NCI-H774 (cell line): Measurements from ENCODE around the gene HSD17B8.
A peak's percentile ranks its signal among the peaks of the same experiment; 100 is the strongest.

Experiments used
- DNase-seq: peaks from one replicate; lab custom pipeline; 2025; lab: John Stamatoyannopoulos, UW

HSD17B8 gene

DNA sequence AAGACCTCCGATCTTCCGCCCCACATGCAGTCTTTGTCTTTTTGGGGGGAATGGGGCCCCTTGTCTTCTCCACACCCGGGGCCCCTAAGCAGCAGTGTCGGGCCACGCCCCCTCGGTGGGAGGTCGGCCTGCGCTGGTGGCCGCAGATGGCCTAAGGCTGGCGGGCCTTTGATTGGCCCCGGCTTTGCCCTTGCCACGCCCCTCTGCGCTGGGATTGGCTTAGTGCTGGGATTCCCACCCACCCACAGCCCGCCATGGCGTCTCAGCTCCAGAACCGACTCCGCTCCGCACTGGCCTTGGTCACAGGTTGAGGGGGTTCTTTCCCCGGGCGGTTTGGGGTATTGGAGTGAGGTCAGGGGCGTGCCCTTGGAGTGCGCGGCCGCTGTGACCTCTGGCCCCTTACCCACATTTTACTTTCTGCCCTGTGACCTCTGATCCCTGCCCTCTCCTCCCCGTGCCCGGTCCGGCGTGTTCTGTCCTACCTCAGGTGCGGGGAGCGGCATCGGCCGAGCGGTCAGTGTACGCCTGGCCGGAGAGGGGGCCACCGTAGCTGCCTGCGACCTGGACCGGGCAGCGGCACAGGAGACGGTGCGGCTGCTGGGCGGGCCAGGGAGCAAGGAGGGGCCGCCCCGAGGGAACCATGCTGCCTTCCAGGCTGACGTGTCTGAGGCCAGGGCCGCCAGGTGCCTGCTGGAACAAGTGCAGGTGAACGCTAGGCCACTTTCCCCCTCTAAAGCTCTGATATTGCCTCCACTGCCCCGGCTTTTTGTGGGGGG, at the start of gene HSD17B8:
HSD17B8 (plus strand) TSS at position 241 of the 776 bp plus-strand sequence; CDS start at position 255, 14 bp downstream.
- peak; percentile 93 for DNase-seq

DNA sequence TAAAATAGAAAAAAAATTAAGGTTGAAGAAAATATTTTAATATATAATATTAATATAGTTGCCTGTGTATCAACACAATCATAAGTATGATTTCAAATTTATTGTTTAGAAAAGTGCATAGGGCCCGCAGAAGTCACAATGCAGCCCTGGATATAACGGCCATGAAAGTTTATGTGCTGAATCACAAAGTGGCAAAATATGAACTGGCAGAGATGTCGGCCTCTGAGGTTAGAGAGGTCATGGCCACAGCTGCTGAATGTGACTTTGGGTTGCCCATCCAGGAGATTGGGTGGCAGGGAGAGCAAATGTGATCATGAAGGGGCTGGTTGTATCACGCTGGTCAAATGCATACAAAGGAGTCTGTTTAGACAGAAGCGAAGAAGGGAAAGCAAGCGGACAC, 47.9 kb upstream of the HSD17B8 start:
- no peak for DNase-seq

DNA sequence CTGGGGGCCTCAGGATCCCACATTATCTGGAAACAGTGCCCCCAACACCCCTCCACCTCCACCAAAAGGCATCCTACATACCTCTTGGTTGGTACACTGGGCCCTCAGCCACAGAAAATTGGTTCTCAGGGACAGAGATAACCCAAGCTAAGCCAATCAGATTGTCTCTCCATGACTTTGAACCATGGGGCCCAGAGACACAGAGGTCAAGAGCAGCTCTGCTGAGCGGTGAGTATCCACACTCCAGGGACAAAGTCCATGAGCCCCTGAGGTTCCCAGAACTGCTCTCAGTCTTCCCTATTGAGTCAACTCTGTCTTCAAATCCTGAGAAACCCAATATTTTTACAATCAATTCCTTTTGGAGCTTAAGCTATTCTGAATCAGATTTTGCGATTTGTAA, 47.5 kb upstream of the HSD17B8 start:
- DNase-seq: no peak

DNA sequence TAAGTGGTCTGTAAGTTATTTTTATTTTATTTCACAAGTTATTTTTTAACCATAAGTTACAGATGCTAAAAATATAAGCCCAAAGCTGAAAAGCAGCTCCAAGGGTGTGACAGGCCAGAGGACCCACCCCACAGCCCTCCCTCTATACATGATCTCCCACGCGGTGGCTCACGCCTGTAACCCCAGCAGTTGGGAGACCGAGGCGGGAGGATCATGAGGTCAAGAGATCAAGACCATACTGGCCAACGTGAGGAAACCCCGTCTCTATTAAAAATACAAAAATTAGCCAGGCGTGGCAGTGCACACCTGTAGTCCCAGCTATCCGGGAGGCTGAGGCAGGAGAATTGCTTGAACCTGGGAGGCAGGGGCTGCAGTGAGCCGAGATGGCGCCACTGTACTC, 44.4 kb upstream of the HSD17B8 start:
- DNase-seq: no peak

DNA sequence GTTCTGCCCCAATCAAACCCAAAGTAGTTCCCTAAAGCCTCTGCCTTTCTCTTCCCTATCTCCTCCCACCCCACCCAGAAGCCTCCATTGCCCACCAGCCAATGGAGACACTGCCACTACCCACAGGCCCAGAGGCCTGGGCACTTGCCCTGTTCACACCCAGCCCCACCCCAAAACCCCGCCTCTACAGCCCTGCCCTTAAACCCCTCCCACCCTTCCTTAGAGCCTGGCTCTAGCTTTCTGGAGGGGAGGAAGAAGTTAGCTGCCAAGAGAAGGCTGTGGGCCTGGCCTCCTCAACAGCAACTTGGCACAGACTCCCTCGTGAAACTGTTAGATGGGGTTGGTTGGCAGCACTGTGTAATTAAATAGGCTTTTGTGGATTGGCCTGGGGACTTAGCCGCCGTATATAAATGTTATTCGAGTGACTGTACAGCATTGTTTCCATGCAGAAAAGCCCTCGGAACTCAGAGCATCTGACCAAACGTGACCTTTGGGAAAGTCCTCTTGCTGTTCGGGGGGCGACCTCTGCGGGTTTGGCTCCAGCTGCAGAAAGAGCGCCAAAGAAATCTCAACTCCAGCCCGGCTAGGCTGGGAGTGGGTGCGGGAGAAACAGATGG, 43.6 kb upstream of the HSD17B8 start:
- no peak for DNase-seq

DNA sequence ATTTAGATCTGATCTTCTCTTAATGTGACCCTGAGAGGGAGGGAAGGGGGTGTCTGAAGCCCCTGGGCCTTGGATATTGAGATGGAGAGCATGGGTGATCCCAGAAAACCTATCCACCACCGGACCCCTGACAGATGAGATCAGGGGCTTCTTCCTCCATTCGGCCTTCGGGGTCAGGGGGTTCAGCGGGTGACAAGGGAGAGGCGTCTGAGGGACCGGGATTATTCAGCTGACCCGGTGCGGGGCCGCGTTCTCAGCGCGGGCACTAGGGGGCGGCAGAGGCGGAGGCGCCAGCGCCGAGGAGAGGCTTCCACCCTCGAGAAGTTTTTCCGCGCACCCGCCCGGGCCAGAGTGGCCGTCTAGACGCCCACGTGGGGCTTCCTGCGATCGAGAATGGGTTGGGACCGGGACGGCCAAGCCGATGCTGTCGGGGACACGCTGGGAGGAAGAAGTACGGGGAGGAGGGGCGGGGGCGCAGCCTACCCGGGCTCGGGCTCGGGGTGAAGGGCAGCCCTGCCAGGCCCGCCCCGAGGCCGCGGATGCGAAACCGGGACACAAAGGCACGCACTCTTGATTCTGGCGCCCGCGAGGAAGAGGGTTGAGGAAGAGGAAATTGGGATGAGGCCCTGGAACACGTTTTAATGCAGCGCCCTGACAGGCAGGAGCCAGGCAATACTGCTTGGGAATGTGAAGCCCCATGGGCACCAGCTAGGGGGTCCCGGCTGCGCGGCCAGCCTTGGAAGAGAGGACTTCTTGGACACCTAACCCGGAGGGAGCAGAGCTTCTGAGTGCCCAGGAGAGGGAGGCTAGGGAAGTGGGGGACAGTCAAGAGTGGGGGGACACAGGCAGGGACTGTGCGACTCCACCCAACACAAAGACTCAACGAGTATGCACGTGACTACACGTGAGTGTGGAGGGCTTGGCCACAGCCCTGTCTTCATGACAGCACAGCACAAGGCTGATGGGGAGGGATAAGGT, 42.8 kb upstream of the HSD17B8 start:
- peak; percentile 40 for DNase-seq

DNA sequence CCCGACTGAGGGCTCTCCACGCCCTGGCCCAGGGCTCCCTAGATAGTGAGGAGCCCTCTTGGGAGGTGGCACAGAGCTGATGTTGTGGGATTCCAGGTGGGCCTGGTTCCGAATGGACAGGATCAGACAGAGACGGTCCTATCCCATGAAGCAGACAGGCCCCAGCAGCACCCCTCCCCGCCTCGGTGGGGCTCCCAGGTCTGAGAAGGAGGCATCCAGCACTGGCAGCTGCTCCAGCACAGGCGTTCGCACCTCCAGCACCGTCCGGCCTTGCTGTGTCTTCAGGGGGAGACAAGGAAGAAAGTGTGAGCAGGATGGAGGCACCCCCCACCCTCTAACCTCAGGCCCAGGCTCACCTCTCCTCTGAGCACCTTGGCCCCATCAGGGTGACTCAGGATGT, 40.9 kb upstream of the HSD17B8 start:
- no peak for DNase-seq

DNA sequence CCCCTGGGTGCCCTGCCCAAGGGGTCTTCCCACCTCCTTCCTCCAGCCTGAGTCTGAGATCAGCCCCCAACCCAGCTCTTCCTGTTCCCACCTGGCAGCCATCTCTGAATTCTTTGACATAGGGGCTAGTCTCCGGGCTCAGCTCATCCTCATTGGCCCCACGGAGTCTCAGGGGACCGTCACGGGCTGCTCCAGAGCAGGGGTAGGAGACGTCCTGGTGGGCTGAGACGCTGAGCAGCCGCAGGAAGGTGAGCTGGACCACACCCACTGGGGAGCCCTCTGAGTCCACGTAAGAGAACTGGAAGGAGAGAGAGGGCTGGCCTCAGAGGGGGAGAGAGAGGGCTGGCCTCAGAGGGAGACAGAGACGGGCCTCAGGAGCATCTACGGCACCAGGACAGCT, 40.3 kb upstream of the HSD17B8 start:
- DNase-seq: no peak

DNA sequence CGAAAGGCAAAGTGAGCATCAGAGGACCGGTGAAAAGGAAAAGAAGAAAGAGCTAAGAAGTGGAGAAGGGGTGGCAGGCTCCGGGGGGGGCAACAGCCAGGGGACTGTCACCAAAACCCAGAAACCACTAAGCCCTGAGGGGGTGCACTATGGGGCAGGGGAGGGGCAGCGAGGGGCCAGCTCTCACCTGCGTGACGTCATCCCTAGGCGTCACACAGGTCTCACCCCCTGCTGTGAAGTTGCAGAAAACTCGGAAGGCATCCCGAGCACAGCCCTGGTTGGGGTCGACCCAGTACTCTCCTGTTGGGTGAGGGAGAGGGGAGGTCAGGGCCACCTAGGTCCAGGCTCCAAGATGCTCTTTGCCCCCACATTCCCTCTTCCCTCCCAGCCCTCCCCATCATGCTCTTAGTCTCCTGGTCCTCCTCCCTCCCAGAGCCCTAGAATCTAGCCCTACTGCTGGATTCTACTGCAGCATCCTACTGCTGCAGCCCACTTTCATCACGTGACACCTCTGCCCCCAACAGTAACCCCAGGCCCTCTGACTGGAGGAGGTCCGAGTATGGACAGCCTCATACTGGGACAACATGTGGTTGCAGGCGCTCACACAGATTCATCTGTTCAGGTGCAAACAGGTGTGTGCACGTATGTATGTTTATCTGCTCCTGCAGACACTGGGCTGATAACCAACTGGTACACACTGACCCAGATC, 39.6 kb upstream of the HSD17B8 start:
- DNase-seq: no peak

DNA sequence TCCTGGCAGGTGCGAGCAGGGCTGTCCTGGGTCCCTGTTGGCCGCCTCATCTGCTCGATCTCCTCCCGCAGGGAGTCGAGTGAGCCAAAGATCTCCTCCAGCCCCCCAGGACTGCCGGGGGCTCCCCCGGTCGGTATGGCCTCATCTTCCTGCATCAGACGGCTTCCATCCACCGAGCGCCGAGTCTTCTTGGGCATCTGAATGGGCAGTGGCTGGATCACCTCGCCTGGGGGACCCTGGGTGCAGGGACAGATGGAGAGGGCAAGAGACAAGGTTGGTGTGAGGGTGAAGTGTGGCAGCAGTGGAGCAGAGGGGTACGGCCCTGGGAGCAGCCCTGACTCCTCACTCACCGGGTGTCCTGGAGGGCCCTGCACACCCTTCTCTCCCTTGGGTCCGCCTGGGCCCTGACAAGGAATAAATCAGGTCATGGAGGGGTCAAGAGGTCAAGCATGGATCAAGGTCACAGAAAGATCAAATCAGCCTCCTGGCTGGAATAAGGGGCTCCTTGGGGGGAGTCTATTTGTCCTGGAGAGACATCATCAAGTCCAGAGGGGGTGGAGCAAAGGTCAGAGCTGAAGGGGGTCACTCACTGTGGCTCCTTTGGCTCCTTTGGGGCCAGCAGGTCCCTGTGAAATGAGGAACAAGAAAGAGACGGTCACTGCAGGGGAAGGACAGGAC, 38.7 kb upstream of the HSD17B8 start:
- no peak for DNase-seq

DNA sequence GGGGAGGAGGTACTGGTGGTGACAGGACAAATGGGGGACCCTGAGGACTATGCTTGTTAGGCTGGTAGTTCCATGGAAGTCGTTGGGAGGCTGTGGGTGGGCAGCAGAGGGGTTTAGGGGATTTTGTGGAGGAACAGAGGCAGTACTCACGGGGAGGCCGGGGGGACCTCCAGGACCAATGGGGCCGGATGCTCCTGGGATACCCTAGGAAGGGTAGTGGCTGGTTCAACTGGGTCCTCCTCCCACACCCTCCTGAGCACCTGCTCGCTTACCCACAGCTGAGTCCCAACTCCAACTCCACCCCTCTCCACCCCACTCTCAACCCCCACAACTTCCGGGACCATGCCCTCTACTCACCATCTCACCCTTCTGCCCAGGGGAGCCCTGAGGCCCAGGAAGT, 38.1 kb upstream of the HSD17B8 start:
- no peak for DNase-seq

DNA sequence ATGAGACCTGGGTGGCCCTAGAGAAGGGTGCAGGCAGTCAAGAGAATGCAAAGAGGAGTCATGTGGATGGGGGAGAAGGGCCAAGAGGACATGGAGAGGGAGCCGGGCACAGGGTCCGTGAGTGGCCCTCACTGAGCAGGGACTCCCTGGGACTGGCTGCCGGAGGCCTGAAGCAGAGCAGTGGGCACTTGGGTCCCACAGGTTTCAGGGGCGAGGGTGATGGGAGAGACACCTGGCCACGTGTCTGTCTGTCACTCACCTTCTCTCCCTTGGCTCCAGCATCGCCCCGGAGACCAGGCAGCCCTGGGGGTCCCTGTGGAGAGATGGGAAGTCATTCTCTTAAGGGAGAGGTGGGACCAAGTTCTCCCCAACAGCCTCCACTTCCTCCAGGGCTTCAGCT, 37.6 kb upstream of the HSD17B8 start:
- DNase-seq: no peak

DNA sequence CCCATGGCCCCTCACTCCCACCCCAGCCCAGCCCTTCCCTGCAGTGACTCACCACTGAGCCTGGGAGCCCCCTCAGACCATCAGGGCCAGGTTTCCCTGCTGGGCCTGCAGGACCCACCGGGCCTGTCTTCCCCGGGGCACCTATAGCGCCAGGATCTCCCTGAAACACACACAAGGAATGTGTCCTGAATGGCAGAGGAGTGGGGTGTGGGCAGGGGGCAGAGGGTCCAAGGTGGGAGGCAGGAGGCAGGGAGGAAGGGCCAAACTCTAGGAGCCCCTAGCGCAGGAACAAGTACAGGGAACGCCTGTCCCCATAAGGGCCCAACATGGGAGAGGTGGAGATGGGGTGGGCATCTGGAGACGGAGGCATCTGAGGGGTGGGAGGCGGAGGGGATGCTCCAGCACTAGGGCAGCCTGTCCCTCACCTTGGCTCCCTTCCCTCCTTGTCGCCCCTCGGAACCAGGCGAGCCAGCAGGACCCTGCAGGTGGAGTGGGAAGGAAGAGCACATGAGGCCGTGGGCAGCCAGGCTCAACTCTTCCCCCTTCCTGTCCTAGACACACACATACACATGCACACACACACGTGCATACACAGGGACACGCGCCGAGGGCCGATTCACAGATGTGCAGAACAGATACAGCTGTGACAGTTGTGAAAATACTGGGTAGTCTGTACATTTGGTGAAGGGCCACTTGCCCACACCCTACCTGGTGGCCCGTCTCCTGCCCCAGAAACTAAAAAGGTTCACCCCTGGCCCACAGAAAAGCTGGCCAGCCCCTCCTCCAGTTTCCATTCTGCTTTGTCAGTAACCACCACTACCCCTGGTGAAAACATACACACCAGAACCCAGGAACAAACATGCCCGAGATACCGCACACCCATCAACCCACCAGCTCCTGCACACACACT, 36.8 kb upstream of the HSD17B8 start:
- DNase-seq: no peak

DNA sequence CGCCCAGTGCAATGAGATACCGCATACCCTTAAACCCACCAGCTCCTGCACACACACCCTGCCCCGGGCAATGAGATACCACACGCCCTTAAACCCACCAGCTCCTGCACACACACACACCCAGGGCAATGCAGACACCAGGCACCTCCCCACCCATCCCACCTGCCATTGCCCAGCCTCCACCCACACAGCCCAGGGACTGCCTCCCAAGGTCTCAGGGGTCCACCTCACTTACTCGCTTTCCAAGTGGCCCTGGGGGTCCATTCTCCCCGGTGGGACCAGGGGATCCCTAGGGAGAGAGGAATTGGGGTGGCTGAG, 36.2 kb upstream of the HSD17B8 start:
- DNase-seq: no peak

DNA sequence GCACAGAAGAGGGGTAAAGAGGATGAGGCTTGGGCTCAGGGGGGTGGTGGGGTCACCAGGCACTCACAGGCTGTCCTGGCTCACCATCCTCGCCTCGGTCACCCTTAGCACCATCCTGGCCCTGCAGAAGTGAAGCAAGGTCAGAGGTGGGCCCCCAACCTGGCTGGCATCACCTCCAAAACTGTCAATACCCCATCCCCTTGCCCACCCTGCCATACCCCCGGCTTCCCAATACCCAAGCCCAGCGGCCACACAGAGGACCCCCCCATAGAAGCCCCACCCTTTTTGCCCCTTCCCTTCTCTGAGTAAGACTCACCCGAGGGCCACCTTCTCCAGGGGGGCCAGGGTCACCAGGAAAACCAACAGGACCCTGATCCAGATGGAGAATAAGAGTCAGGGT, 35.8 kb upstream of the HSD17B8 start:
- DNase-seq: no peak

DNA sequence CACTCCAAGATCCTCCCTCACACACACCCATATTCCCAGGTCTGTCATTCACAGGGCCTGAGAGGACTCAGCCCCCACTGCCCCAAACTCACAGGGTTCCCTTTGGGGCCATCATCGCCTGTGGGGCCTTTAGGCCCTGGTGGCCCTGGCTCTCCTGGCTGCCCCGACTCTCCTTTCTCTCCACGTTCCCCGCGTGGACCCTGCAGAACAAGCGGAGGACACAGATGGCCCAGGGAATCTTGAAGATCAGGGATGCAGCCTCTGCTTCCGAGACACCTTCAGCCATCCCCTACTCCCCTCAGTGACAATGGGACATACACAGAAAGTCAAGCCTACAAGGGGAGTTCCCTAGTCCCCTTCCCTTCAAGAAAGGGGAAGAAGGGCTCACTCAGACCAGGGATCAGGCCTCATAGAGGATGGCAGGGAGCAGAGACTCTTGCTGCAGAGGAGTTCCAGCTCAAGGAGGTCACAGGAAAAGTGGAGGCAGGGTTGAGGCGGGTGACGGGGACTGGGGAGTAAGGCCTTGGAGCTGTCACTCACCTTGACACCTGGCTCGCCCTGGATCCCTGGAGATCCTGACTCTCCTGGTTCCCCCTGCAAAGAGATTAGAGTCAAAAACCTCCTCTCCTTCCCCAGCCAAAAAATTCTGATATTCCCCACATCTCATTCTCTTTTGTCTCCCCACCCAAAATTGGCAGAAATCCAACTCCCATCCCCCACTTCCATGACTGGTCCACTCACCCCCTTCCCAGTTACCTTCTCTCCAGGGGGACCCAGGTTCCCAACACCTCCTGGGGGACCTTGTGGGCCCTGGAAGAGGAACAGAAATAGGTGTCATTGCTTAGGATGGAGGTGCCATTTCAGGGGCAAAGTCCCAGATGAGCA, 34.9 kb upstream of the HSD17B8 start:
- no peak for DNase-seq

DNA sequence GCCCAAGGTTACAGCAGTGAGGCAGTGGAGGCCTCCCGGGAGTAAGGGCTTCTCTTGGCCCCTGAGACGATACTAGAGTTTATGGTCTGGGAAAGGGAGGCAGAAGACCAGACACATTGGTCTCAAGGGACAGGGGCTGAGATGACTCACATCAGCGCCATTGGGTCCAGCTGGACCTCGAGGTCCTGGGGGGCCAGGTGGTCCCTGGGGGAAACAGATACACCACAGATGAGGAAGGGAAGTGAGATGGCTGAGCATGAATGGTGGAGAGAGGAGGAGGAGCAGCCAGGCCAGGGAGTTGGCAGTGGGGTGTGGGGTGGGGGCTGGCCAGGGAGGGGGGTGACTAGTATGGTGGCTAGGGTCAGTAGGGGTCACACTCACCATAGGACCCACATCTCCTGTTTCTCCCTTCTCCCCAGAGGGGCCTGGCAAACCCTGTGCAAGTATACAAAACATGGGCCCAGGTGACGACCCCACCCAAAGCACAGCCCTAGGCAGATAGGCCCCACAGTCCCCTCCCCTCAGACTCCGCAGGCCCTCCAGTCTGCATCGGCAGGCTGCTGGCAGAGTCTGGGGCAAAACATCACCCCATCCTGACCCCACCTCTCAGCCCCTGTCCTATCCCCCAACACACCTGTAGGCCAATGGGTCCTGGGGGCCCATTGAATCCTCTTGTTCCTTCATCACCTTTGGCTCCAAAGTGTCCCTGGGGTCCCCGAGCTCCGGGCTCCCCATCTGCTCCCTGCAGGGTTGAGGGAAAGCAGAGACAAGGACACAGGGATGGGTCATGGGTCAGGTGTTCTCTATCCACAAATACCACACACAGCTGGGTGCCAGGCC, 34.1 kb upstream of the HSD17B8 start:
- no peak for DNase-seq

DNA sequence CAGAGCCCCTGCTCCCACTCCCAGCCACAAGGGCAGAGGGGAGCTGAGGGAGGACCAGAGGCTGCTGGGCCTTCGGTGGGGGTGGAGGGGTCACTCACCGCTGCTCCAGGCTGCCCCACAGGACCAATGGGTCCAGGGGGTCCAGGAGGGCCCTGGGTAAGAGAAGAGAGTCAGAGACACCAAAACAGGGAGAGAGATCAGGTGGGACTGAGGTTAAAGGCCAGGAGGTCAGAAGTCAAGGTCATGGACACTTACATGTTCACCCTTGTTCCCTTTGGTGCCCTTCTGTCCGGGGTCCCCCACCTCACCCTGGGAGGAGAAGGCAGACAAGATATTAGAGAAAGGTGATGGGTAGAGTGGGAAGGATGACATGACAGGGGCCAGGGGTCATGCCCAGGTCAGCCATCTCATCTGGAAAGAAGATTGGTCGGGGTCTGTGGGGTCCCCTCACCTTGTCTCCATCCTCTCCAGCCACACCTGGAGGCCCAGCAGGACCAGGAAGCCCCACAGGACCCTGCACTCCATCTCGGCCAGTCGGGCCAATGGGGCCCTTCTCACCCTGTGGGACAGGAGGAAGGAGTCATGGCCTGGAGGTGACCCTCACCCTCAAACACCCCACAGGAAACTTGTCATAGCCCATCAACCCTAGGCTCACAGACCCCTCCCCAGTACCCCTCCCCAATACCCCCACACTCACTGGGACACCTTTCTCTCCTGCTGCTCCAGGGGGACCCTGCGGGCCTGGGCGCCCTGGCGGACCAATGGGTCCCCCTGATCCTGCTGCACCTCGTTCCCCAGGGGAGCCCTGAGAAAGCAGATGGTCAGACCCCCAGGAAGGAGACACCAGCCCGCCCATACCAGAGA, 33.2 kb upstream of the HSD17B8 start:
- DNase-seq: no peak
